ENCODE measurements around the gene HSP90AA1.

The HSP90AA1 gene

GRCh38 chr14:102039157-102039556 is 47.7 kb downstream of the HSP90AA1 start:
- no peak for DNase-seq

- no peak for DNase-seq
Observed at GRCh38 chr14:102037686-102038085, 49.2 kb downstream of the HSP90AA1 start.

DNA sequence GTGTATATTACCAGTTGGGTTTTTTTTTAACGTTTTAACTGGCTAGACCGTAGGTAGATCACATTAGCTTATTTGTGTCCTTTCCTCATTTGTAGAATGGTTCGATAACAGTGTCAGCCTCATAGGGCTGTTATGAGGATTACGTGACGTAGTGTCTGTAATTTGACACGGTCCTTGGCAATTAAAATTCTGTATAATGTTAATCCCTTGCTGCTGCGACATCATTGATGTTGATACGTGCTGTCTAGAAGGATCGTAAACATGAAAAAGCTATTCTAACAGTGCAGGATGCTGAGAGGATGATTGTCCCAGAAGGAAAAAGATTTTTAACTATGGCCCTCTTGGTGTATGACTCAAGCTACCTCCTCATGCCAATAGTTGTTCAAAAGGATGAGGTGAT is 50.9 kb downstream of the HSP90AA1 start:
- DNase-seq: no peak

- no peak for DNase-seq
Observed at GRCh38 chr14:102034301-102034700, 52.5 kb downstream of the HSP90AA1 start.

DNA sequence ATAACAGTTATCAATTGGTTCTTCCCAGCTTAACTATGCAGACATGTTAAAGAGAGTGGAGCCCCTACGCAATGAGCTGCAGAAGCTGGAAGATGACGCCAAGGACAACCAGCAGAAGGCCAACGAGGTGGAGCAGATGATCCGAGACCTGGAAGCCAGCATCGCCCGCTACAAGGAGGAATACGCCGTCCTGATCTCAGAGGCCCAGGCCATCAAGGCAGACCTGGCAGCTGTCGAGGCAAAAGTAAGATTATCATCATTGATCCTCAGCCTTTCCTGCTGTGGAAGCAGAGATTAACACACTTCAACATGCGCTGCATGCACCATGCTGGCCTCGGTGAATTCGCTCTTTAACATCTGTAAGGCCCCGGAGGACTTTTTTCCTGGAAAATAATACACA is 53.6 kb downstream of the HSP90AA1 start:
- DNase-seq: no peak
